H1 (cell line): Measurements from ENCODE around the gene DENND2A.

ENCODE experiments used
- EP300 ChIP-seq, 2 experiments: IDR thresholded peaks; 1 replicate in 1 of 2; 2 replicates in 1 of 2; pipeline ENCODE4 v1.6.1; 2011 to 2012; ENCODE audit warnings: low read depth in 2 of 2, low read length in 2 of 2, mild to moderate bottlenecking in 2 of 2, borderline replicate concordance in 1 of 2, inconsistent platforms in 1 of 2, moderate library complexity in 1 of 2
- JUND ChIP-seq: IDR thresholded peaks from 2 replicates; pipeline ENCODE4 v1.6.1; 2011; ENCODE audit warnings: mild to moderate bottlenecking, improper control_type of control experiment, low read length
- POLR2A ChIP-seq, 2 experiments: IDR thresholded peaks; 1 replicate in 1 of 2; 2 replicates in 1 of 2; pipeline ENCODE4 v1.6.1; 2011; ENCODE audit warnings: low read depth in 2 of 2, low read length in 2 of 2, mild to moderate bottlenecking in 2 of 2; ENCODE audit errors: control extremely low read depth in 1 of 2
- POLR2AphosphoS5 ChIP-seq: IDR thresholded peaks from 2 replicates; pipeline ENCODE4 v1.6.1; 2011; ENCODE audit warnings: low read depth, low read length
- SIN3A ChIP-seq, 2 experiments: IDR thresholded peaks in 1 of 2; conservative IDR thresholded peaks in 1 of 2; 2 replicates each; pipeline ENCODE4 v1.6.1; 2011 to 2012; ENCODE audit warnings: low read length in 2 of 2, improper control_type of control experiment in 1 of 2, low read depth in 1 of 2, mild to moderate bottlenecking in 1 of 2
- SP2 ChIP-seq: IDR thresholded peaks from 2 replicates; pipeline ENCODE4 v1.6.1; 2012; ENCODE audit warnings: mild to moderate bottlenecking, low read length, inconsistent platforms
- ZNF274 ChIP-seq: IDR thresholded peaks from 2 replicates; pipeline ENCODE4 v1.7.0; 2012; ENCODE audit warnings: low read length, borderline replicate concordance; ENCODE audit errors: extremely low read depth
- TF ChIP-seq, protein P1 (sequence below), 3 experiments: IDR thresholded peaks; 1 replicate in 2 of 3; 2 replicates in 1 of 3; pipeline versions ENCODE4 v1.5.1 to v1.6.1; 2011; ENCODE audit warnings: low read length in 3 of 3, mild to moderate bottlenecking in 3 of 3, inconsistent platforms in 2 of 3, low read depth in 1 of 3, moderate library complexity in 1 of 3; ENCODE audit not compliant: insufficient read depth in 1 of 3; ENCODE audit errors: control extremely low read depth in 1 of 3
- TF ChIP-seq, protein P2 (sequence below): IDR thresholded peaks from 2 replicates; pipeline ENCODE4 v1.6.1; 2011; ENCODE audit warnings: low read depth, mild to moderate bottlenecking, low read length; ENCODE audit not compliant: insufficient read depth
- TF ChIP-seq, protein P3 (sequence below): IDR thresholded peaks from 2 replicates; pipeline ENCODE4 v1.6.1; 2012; ENCODE audit warnings: inconsistent platforms

DNA sequence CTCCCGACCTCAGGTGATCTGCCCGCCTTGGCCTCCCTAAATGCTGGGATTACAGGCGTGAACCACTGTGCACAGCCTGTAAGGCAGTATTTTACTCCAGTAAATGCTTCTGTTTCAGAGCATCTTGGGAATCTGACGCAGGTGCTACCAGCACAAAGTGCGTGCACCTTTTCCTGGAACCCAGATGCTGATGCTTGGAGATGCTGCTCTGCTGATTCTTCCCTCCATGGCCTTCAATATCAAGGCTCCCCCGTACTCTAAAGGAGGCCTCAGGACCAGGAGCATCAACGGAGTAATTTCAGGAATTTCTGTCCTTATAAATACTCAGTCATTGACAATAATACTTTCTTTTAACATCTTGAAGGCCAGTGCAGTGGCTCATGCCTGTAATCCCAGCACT, 23.5 kb downstream of the DENND2A start:
- no peak for TF ChIP-seq ZNF274
- TF ChIP-seq, protein P1, sequence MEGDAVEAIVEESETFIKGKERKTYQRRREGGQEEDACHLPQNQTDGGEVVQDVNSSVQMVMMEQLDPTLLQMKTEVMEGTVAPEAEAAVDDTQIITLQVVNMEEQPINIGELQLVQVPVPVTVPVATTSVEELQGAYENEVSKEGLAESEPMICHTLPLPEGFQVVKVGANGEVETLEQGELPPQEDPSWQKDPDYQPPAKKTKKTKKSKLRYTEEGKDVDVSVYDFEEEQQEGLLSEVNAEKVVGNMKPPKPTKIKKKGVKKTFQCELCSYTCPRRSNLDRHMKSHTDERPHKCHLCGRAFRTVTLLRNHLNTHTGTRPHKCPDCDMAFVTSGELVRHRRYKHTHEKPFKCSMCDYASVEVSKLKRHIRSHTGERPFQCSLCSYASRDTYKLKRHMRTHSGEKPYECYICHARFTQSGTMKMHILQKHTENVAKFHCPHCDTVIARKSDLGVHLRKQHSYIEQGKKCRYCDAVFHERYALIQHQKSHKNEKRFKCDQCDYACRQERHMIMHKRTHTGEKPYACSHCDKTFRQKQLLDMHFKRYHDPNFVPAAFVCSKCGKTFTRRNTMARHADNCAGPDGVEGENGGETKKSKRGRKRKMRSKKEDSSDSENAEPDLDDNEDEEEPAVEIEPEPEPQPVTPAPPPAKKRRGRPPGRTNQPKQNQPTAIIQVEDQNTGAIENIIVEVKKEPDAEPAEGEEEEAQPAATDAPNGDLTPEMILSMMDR (IDR thresholded peaks at IDR 0.05; ENCODE audit: control extremely low read depth in 1 of 3, insufficient read depth in 1 of 3, low read depth in 1 of 3, low read length in 3 of 3) = no peak
- TF ChIP-seq, protein P2, sequence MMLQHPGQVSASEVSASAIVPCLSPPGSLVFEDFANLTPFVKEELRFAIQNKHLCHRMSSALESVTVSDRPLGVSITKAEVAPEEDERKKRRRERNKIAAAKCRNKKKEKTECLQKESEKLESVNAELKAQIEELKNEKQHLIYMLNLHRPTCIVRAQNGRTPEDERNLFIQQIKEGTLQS = no peak
- TF ChIP-seq, protein P3, sequence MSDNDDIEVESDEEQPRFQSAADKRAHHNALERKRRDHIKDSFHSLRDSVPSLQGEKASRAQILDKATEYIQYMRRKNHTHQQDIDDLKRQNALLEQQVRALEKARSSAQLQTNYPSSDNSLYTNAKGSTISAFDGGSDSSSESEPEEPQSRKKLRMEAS = no peak
- no peak for TF ChIP-seq JUND
- TF ChIP-seq POLR2AphosphoS5 = no peak
- no peak for TF ChIP-seq SP2
- TF ChIP-seq POLR2A (IDR thresholded peaks at IDR 0.05; ENCODE audit: control extremely low read depth in 1 of 2, low read depth in 2 of 2, low read length in 2 of 2) = no peak
- no peak for TF ChIP-seq EP300 (IDR thresholded peaks at IDR 0.05; ENCODE audit: borderline replicate concordance in 1 of 2, low read depth in 2 of 2, low read length in 2 of 2)
- TF ChIP-seq SIN3A (conservative IDR thresholded peaks at IDR 0.05 in 1 of 2, IDR thresholded peaks at IDR 0.05 in 1 of 2; ENCODE audit: low read depth in 1 of 2, low read length in 2 of 2) = no peak
